Adipose tissue (tissue), 3 donors: ENCODE data around the gene ERP27. TPM values are rescaled to one million over a fixed set of nuclear protein-coding genes. Genes with fewer than 3 reads are reported as not detected.

Source experiments
- H3K27ac ChIP-seq: one replicate; pipeline ENCODE4 v1.5.1; 2013; ENCODE audit warnings: low read depth, low read length
- WGBS, 3 donors: extraction: QIAGEN DNeasy Blood & Tissue Kit; methylation state at CpG; one replicate each; pipeline ENCODE4 v1.1.7; 2013; 5-methylcytosine and 5-hydroxymethylcytosine counted together
- polyA plus RNA-seq, 3 donors: library from polyadenylated mRNA; stranded (reverse); fragments of 200-250 nt; gene quantifications; one replicate each; pipeline ENCODE4 v1.2.3, GENCODE V29; 2013
- donor health status: healthy with polysubstance abuse.
- donor health status: Bipolar disorder and iron deficiency.
- donor health status: healthy.

The ERP27 gene
- polyA plus RNA-seq, 3 donors, result 0.21 to 44.0 (median 1.1) TPM

- 17 to 27% (median 25%) methylated on average over 14 of the region's 14 CpGs for WGBS, 3 donors
These were observed 23.3 kb upstream of the ERP27 start, which contains the start of gene ARHGDIB for GRCh38 chr12:14961466-14962152. Gene ARHGDIB (minus strand): TSS chr12:14961601. CDS start chr12:14950712, 10,889 bp downstream.

GRCh38 chr12:14960548-14961465 is 22.5 kb upstream of the ERP27 start:
- no peak overlapping the region for H3K27ac ChIP-seq
- 21 to 58% (median 24%) methylated on average over 13 of the region's 13 CpGs for whole genome bisulfite sequencing, 3 donors

More at GRCh38 chr12:14961466-14962152, 23.3 kb upstream of the ERP27 start, which contains the start of gene ARHGDIB:
- no peak within 1 kb of the TSS for H3K27ac ChIP-seq

GRCh38 chr12:14959916-14960496 is 21.7 kb upstream of the ERP27 start:
- H3K27ac ChIP-seq, result peak overlapping the region; percentile 67
- WGBS, 3 donors, result 42 to 81% (median 59%) methylated on average over 4 of the region's 4 CpGs

GRCh38 chr12:14959463-14959862 is 21.1 kb upstream of the ERP27 start:
- H3K27ac ChIP-seq, result peak overlapping the region; percentile 67
- 20 to 70% (median 27%) methylated on average over 3 of the region's 3 CpGs for WGBS, 3 donors

- H3K27ac ChIP-seq, result no peak overlapping the region
- 55 to 92% (median 61%) methylated on average over 10 of the region's 10 CpGs for WGBS, 3 donors
These were observed 20.7 kb upstream of the ERP27 start for GRCh38 chr12:14959126-14959440.

- WGBS, 3 donors, result 52 to 82% (median 53%) methylated on average over 11 of the region's 11 CpGs
- no peak overlapping the region for H3K27ac ChIP-seq
These were observed 20.2 kb upstream of the ERP27 start for GRCh38 chr12:14958361-14959125.

- H3K27ac ChIP-seq, result no peak overlapping the region
- 41 to 80% (median 42%) methylated on average over 5 of the region's 5 CpGs for WGBS, 3 donors
These were observed 19.3 kb upstream of the ERP27 start for GRCh38 chr12:14957551-14958168.

- WGBS, 3 donors, result 38 to 89% (median 47%) methylated on average over 2 of the region's 2 CpGs
- no peak overlapping the region for H3K27ac ChIP-seq
These were observed 18.6 kb upstream of the ERP27 start for GRCh38 chr12:14956905-14957304.

- 48 to 84% (median 49%) methylated on average over 9 of the region's 9 CpGs for WGBS, 3 donors
- no peak overlapping the region for H3K27ac ChIP-seq
These were observed 17.9 kb upstream of the ERP27 start for GRCh38 chr12:14956024-14956891.

- WGBS, 3 donors, result 49 to 87% (median 59%) methylated on average over 4 of the region's 4 CpGs
- H3K27ac ChIP-seq, result no peak overlapping the region
These were observed 15.9 kb upstream of the ERP27 start for GRCh38 chr12:14954269-14954668.

- H3K27ac ChIP-seq, result no peak overlapping the region
- 61 to 95% (median 81%) methylated on average over 1 of the region's 1 CpG for WGBS, 3 donors
These were observed 15.4 kb upstream of the ERP27 start for GRCh38 chr12:14953752-14954151.

GRCh38 chr12:14952299-14952921 is 14.1 kb upstream of the ERP27 start:
- WGBS, 3 donors, result 29 to 80% (median 35%) methylated on average over 7 of the region's 7 CpGs

GRCh38 chr12:14951851-14952250 is 13.5 kb upstream of the ERP27 start:
- WGBS, 3 donors, result 8 to 67% (median 13%) methylated on average over 1 of the region's 1 CpG
- H3K27ac ChIP-seq, result peak overlapping the region; percentile 48

More at GRCh38 chr12:14952299-14952921, 14.1 kb upstream of the ERP27 start:
- H3K27ac ChIP-seq, result no peak overlapping the region

- 72 to 81% (median 78%) methylated on average over 6 of the region's 6 CpGs for WGBS, 3 donors
- H3K27ac ChIP-seq, result peak overlapping the region; percentile 48
These were observed 12.8 kb upstream of the ERP27 start for GRCh38 chr12:14950982-14951746.

GRCh38 chr12:14950421-14950820 is 12.1 kb upstream of the ERP27 start:
- 61 to 90% (median 75%) methylated on average over 4 of the region's 4 CpGs for WGBS, 3 donors
- peak overlapping the region; percentile 42 for H3K27ac ChIP-seq

GRCh38 chr12:14949631-14950030 is 11.3 kb upstream of the ERP27 start:
- H3K27ac ChIP-seq, result no peak overlapping the region
- WGBS, 3 donors, result 95 to 97% (median 96%) methylated on average over 5 of the region's 5 CpGs
